Stimulated activated naive CD8-positive, alpha-beta T cell treated with anti-CD3 and anti-CD28 coated beads, Interleukin-15, Interleukin-2, amounts not matched to agents 100 ng/mL and 50 ng/mL, for 24 hours (primary cell): ENCODE measurements around the gene SLC9C2.
"Not testable (repeated sequence)": the region's sequence is repeated elsewhere in the genome, so short reads cannot be mapped to it uniquely, and the experiment has no call there.

Source experiments
- H3K27ac Mint-ChIP-seq: one replicate; pipeline ENCODE4 v1.8.0; 2021; ENCODE audit warnings: mild to moderate bottlenecking, mixed read lengths
- H3K27me3 Mint-ChIP-seq: one replicate; pipeline ENCODE4 v1.8.0; 2021; ENCODE audit warnings: mixed read lengths
- H3K36me3 Mint-ChIP-seq: one replicate; pipeline ENCODE4 v1.8.0; 2021; ENCODE audit warnings: low read depth, mixed read lengths
- H3K4me1 Mint-ChIP-seq: one replicate; pipeline ENCODE4 v1.8.0; 2021; ENCODE audit warnings: low read depth, mixed read lengths
- H3K4me3 Mint-ChIP-seq: one replicate; pipeline ENCODE4 v1.8.0; 2021; ENCODE audit warnings: mild to moderate bottlenecking, mixed read lengths
- H3K9me3 Mint-ChIP-seq: one replicate; pipeline ENCODE4 v1.8.0; 2021; ENCODE audit warnings: mixed read lengths

The SLC9C2 gene

GRCh38 chr1:173514503-173514902 lies 88.4 kb downstream of the SLC9C2 start:
- not testable (repeated sequence) for H3K4me3 Mint-ChIP-seq, H3K27me3 Mint-ChIP-seq, H3K4me1 Mint-ChIP-seq, H3K36me3 Mint-ChIP-seq, H3K27ac Mint-ChIP-seq
- H3K9me3 Mint-ChIP-seq = peaks cover 11% of the 10 kb centered on the region

GRCh38 chr1:173509797-173510196 lies 93.1 kb downstream of the SLC9C2 start:
- Mint-ChIP-seq H3K4me3 (no peak overlapping the region), H3K36me3 (no peaks in the 10 kb centered on the region), H3K4me1 (no peaks in the 10 kb centered on the region), H3K27ac (no peak overlapping the region), H3K27me3 (no peaks in the 10 kb centered on the region), H3K9me3 (peaks cover 11% of the 10 kb centered on the region)

- Mint-ChIP-seq H3K36me3 (no peaks in the 10 kb centered on the region), H3K9me3 (peaks cover 2% of the 10 kb centered on the region), H3K4me3 (no peak overlapping the region), H3K4me1 (no peaks in the 10 kb centered on the region), H3K27ac (no peak overlapping the region), H3K27me3 (no peaks in the 10 kb centered on the region)
Measured at GRCh38 chr1:173508541-173508940, 94.3 kb downstream of the SLC9C2 start.

GRCh38 chr1:173507847-173508209 lies 95.0 kb downstream of the SLC9C2 start:
- Mint-ChIP-seq H3K4me1 (no peaks in the 10 kb centered on the region), H3K27ac (no peak overlapping the region), H3K4me3 (no peak overlapping the region), H3K9me3 (no peaks in the 10 kb centered on the region), H3K36me3 (no peaks in the 10 kb centered on the region), H3K27me3 (no peaks in the 10 kb centered on the region)

GRCh38 chr1:173507205-173507846 lies 95.5 kb downstream of the SLC9C2 start:
- Mint-ChIP-seq H3K27ac (no peak overlapping the region), H3K4me3 (no peak overlapping the region), H3K27me3 (no peaks in the 10 kb centered on the region), H3K9me3 (no peaks in the 10 kb centered on the region), H3K4me1 (no peaks in the 10 kb centered on the region), H3K36me3 (no peaks in the 10 kb centered on the region)

- Mint-ChIP-seq H3K9me3 (no peaks in the 10 kb centered on the region), H3K36me3 (no peaks in the 10 kb centered on the region), H3K4me3 (no peak overlapping the region), H3K4me1 (no peaks in the 10 kb centered on the region), H3K27me3 (no peaks in the 10 kb centered on the region), H3K27ac (no peak overlapping the region)
Measured at GRCh38 chr1:173506437-173506836, 96.4 kb downstream of the SLC9C2 start.

- Mint-ChIP-seq H3K36me3 (no peaks in the 10 kb centered on the region), H3K9me3 (no peaks in the 10 kb centered on the region), H3K4me1 (no peaks in the 10 kb centered on the region), H3K27me3 (no peaks in the 10 kb centered on the region), H3K4me3 (no peak overlapping the region), H3K27ac (no peak overlapping the region)
Measured at GRCh38 chr1:173505391-173505790, 97.5 kb downstream of the SLC9C2 start.

- no peaks in the 10 kb centered on the region for H3K27me3 Mint-ChIP-seq
- no peak overlapping the region for H3K27ac Mint-ChIP-seq
- no peaks in the 10 kb centered on the region for H3K4me1 Mint-ChIP-seq
- H3K36me3 Mint-ChIP-seq = peaks cover 4% of the 10 kb centered on the region
- H3K4me3 Mint-ChIP-seq = no peak overlapping the region
- H3K9me3 Mint-ChIP-seq = no peaks in the 10 kb centered on the region
Measured at GRCh38 chr1:173504268-173504667, 98.6 kb downstream of the SLC9C2 start.

GRCh38 chr1:173503391-173503790 lies 99.5 kb downstream of the SLC9C2 start:
- H3K4me1 Mint-ChIP-seq = no peaks in the 10 kb centered on the region
- no peak overlapping the region for H3K27ac Mint-ChIP-seq
- H3K4me3 Mint-ChIP-seq = no peak overlapping the region
- H3K9me3 Mint-ChIP-seq = no peaks in the 10 kb centered on the region
- no peaks in the 10 kb centered on the region for H3K27me3 Mint-ChIP-seq
- peaks cover 4% of the 10 kb centered on the region for H3K36me3 Mint-ChIP-seq

GRCh38 chr1:173502104-173502503 lies 100.8 kb downstream of the SLC9C2 start:
- Mint-ChIP-seq H3K36me3 (peaks cover 4% of the 10 kb centered on the region), H3K27me3 (no peaks in the 10 kb centered on the region), H3K4me1 (no peaks in the 10 kb centered on the region), H3K27ac (no peak overlapping the region), H3K9me3 (no peaks in the 10 kb centered on the region), H3K4me3 (no peak overlapping the region)

- Mint-ChIP-seq H3K4me1 (no peaks in the 10 kb centered on the region), H3K27ac (no peak overlapping the region), H3K36me3 (peaks cover 4% of the 10 kb centered on the region), H3K4me3 (no peak overlapping the region), H3K9me3 (no peaks in the 10 kb centered on the region), H3K27me3 (no peaks in the 10 kb centered on the region)
Measured at GRCh38 chr1:173499729-173500128, 103.1 kb downstream of the SLC9C2 start.

GRCh38 chr1:173496757-173497320 lies 106.0 kb downstream of the SLC9C2 start:
- Mint-ChIP-seq H3K4me1 (no peaks in the 10 kb centered on the region), H3K36me3 (peaks cover 18% of the 10 kb centered on the region), H3K4me3 (no peak overlapping the region), H3K27me3 (no peaks in the 10 kb centered on the region), H3K9me3 (no peaks in the 10 kb centered on the region), H3K27ac (no peak overlapping the region)

- Mint-ChIP-seq H3K36me3 (peaks cover 18% of the 10 kb centered on the region), H3K4me3 (no peak overlapping the region), H3K9me3 (no peaks in the 10 kb centered on the region), H3K4me1 (no peaks in the 10 kb centered on the region), H3K27ac (no peak overlapping the region), H3K27me3 (no peaks in the 10 kb centered on the region)
Measured at GRCh38 chr1:173495609-173496267, 107.1 kb downstream of the SLC9C2 start.

- not testable (repeated sequence) for H3K4me1 Mint-ChIP-seq, H3K27ac Mint-ChIP-seq, H3K4me3 Mint-ChIP-seq, H3K9me3 Mint-ChIP-seq, H3K27me3 Mint-ChIP-seq
- H3K36me3 Mint-ChIP-seq = peaks cover 39% of the 10 kb centered on the region
Measured at GRCh38 chr1:173493125-173493524, 109.7 kb downstream of the SLC9C2 start.

GRCh38 chr1:173491508-173491907 lies 111.4 kb downstream of the SLC9C2 start:
- no peak overlapping the region for H3K27ac Mint-ChIP-seq
- H3K36me3 Mint-ChIP-seq = peaks cover 54% of the 10 kb centered on the region
- no peak overlapping the region for H3K4me3 Mint-ChIP-seq
- no peaks in the 10 kb centered on the region for H3K27me3 Mint-ChIP-seq
- no peaks in the 10 kb centered on the region for H3K4me1 Mint-ChIP-seq
- no peaks in the 10 kb centered on the region for H3K9me3 Mint-ChIP-seq

GRCh38 chr1:173489929-173490328 lies 112.9 kb downstream of the SLC9C2 start:
- Mint-ChIP-seq H3K4me1 (no peaks in the 10 kb centered on the region), H3K36me3 (peaks cover 70% of the 10 kb centered on the region), H3K27ac (no peak overlapping the region), H3K9me3 (no peaks in the 10 kb centered on the region), H3K4me3 (no peak overlapping the region), H3K27me3 (no peaks in the 10 kb centered on the region)
